Measurements from ENCODE around the gene LGALS1.

- TF ChIP-seq CTCF (IDR thresholded peaks at IDR 0.05; ENCODE audit: low read length), result no peak
- TF ChIP-seq EZH2 (IDR thresholded peaks at IDR 0.05; ENCODE audit: borderline replicate concordance, low read length), result no peak
Measured at GRCh38 chr22:37627545-37627944, 47.9 kb upstream of the LGALS1 start.

Data from OCI-LY1 (cell line).